DND-41 (cell line): ENCODE results near the gene C3orf85.
A peak's percentile ranks its signal among the peaks of the same experiment; 100 is the strongest.

Source experiments
- ATAC-seq: fragments of 200-7000 bp; cut with Tn5 transposase; 3 replicates; pipeline ENCODE4 v1.9.1; 2021; ENCODE audit warnings: low read depth; ENCODE audit not compliant: insufficient read depth
- DNase-seq: peaks from one replicate; pipeline ENCODE4 v3.0.0-alpha.2; 2020
- H2AFZ ChIP-seq: 2 replicates; pipeline ENCODE4 v1.6.0; 2012; ENCODE audit warnings: low read depth, low read length
- H3K27ac ChIP-seq: 2 replicates; pipeline ENCODE4 v1.5.1; 2012; ENCODE audit warnings: low read length, inconsistent platforms
- H3K27me3 ChIP-seq: fragments of 200-600 bp; sonication (generic); 2 replicates; pipeline ENCODE4 v1.6.0; 2012; ENCODE audit warnings: low read length, mild to moderate bottlenecking, inconsistent platforms; ENCODE audit not compliant: insufficient read depth, poor library complexity
- H3K36me3 ChIP-seq: 2 replicates; pipeline ENCODE4 v1.5.1; 2012; ENCODE audit warnings: low read length, inconsistent platforms; ENCODE audit not compliant: insufficient read depth
- H3K4me1 ChIP-seq: 2 replicates; pipeline ENCODE4 v1.5.1; 2012; ENCODE audit warnings: mild to moderate bottlenecking, low read length; ENCODE audit not compliant: insufficient read depth
- H3K4me2 ChIP-seq: 2 replicates; pipeline ENCODE4 v1.6.0; 2012; ENCODE audit warnings: mild to moderate bottlenecking, moderate library complexity, low read length, inconsistent platforms; ENCODE audit not compliant: insufficient read depth
- H3K4me3 ChIP-seq, 2 experiments: fragments of 200-600 bp in 1 of 2; shearing (Covaris generic) in 1 of 2; 2 replicates each; pipeline ENCODE4 v1.5.1; 2012 to 2016; ENCODE audit warnings: inconsistent platforms in 2 of 2, low read length in 2 of 2, mild to moderate bottlenecking in 2 of 2, low read depth in 1 of 2, moderate library complexity in 1 of 2
- H3K79me2 ChIP-seq: 2 replicates; pipeline ENCODE4 v1.6.0; 2012; ENCODE audit warnings: low read length, inconsistent platforms; ENCODE audit not compliant: insufficient read depth
- H3K9ac ChIP-seq: 2 replicates; pipeline ENCODE4 v1.6.0; 2012; ENCODE audit warnings: low read depth, mild to moderate bottlenecking, inconsistent platforms, low read length, moderate library complexity
- H3K9me3 ChIP-seq: 2 replicates; pipeline ENCODE4 v1.5.1; 2012; ENCODE audit warnings: low read length, moderate library complexity, mild to moderate bottlenecking, inconsistent platforms; ENCODE audit not compliant: insufficient read depth, severe bottlenecking
- H4K20me1 ChIP-seq: 2 replicates; pipeline ENCODE4 v1.6.0; 2012; ENCODE audit warnings: low read length; ENCODE audit not compliant: insufficient read depth
- CTCF ChIP-seq: IDR thresholded peaks from 2 replicates; pipeline ENCODE4 v1.5.1; 2012; ENCODE audit warnings: borderline replicate concordance, low read length, moderate library complexity, mild to moderate bottlenecking; ENCODE audit not compliant: poor library complexity, severe bottlenecking; ENCODE audit errors: extremely low read depth
- EZH2 ChIP-seq: IDR thresholded peaks from 3 replicates; pipeline ENCODE4 v1.6.1; 2012; ENCODE audit warnings: borderline replicate concordance, low read depth, mild to moderate bottlenecking, moderate library complexity, low read length, inconsistent platforms; ENCODE audit not compliant: severe bottlenecking

C3orf85 gene

GRCh38 chr3:109095166-109095565 lies 41.4 kb upstream of the C3orf85 start:
- no peak overlapping the region for H2AFZ ChIP-seq

GRCh38 chr3:109098079-109098644 lies 38.4 kb upstream of the C3orf85 start:
- no peaks in the 10 kb centered on the region for H3K27me3 ChIP-seq
- no peak overlapping the region for H3K27ac ChIP-seq
- H3K79me2 ChIP-seq, result no peaks in the 10 kb centered on the region
- no peak overlapping the region for H2AFZ ChIP-seq
- H3K36me3 ChIP-seq, result no peaks in the 10 kb centered on the region
- ATAC-seq (no peak), DNase-seq (no peak)
- TF ChIP-seq EZH2 (no peak), CTCF (peak; percentile 38)
- H3K4me3 ChIP-seq, result no peak overlapping the region
- H4K20me1 ChIP-seq, result no peaks in the 10 kb centered on the region
- no peak overlapping the region for H3K9ac ChIP-seq
- H3K9me3 ChIP-seq, result no peaks in the 10 kb centered on the region
- H3K4me2 ChIP-seq, result no peak overlapping the region
- no peaks in the 10 kb centered on the region for H3K4me1 ChIP-seq

More at GRCh38 chr3:109095166-109095565, 41.4 kb upstream of the C3orf85 start:
- no peak overlapping the region for H3K4me3 ChIP-seq
- H3K79me2 ChIP-seq, result no peaks in the 10 kb centered on the region
- TF ChIP-seq CTCF (no peak), EZH2 (no peak)
- H3K27ac ChIP-seq, result no peak overlapping the region
- H3K4me2 ChIP-seq, result no peak overlapping the region
- no peaks in the 10 kb centered on the region for H3K9me3 ChIP-seq
- ATAC-seq, result no peak
- no peak for DNase-seq
- H3K27me3 ChIP-seq, result no peaks in the 10 kb centered on the region
- no peak overlapping the region for H3K9ac ChIP-seq
- no peaks in the 10 kb centered on the region for H3K4me1 ChIP-seq
- no peaks in the 10 kb centered on the region for H3K36me3 ChIP-seq
- no peaks in the 10 kb centered on the region for H4K20me1 ChIP-seq

DNA sequence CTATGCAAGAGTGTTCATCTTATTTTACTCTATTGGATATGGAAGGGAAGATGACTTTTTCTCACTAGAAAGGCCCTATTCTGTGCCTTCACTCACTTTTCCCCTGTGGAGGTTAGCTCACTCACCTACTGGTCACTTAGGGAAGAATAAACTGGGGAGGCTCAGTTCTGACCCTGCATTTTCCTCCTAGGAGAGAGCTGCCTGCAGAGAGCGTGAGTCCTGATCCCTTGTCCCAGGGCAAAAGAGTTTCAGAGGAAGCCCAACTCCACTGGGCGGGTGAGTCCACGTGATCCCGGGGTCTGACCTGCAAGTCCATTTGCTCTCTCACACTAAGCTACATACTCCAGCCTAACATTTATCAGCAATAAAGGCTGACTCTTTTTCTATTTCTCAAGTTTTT lies 26.9 kb upstream of the C3orf85 start:
- DNase-seq, result no peak
- no peak overlapping the region for H3K4me3 ChIP-seq
- no peak for ATAC-seq
- no peak overlapping the region for H3K4me2 ChIP-seq
- H3K9me3 ChIP-seq, result no peaks in the 10 kb centered on the region
- H2AFZ ChIP-seq, result no peak overlapping the region
- H3K4me1 ChIP-seq, result no peaks in the 10 kb centered on the region
- H3K27me3 ChIP-seq, result no peaks in the 10 kb centered on the region
- H3K79me2 ChIP-seq, result no peaks in the 10 kb centered on the region
- no peak overlapping the region for H3K9ac ChIP-seq
- H3K27ac ChIP-seq, result no peak overlapping the region
- H4K20me1 ChIP-seq, result no peaks in the 10 kb centered on the region
- TF ChIP-seq EZH2, result no peak
- TF ChIP-seq CTCF, result no peak
- no peaks in the 10 kb centered on the region for H3K36me3 ChIP-seq
